Neuronal stem cell (in vitro differentiated cells): Measurements from ENCODE around the gene MPPED1.

ENCODE experiments used
- DNase-seq: peaks from one replicate; pipeline ENCODE4 v3.0.0-alpha.2; 2013; ENCODE audit warnings: low spot score
- H2AFZ ChIP-seq: one replicate; pipeline ENCODE4 v1.6.1; 2013; ENCODE audit warnings: mild to moderate bottlenecking, low read length, inconsistent platforms
- H2AK5ac ChIP-seq: 2 replicates; pipeline ENCODE4 v1.6.1; 2013; ENCODE audit warnings: low read depth, mild to moderate bottlenecking, inconsistent platforms, low read length, moderate library complexity, mixed read lengths
- H2BK120ac ChIP-seq: 2 replicates; pipeline ENCODE4 v1.6.1; 2013; ENCODE audit warnings: low read depth, mild to moderate bottlenecking, inconsistent platforms, low read length, moderate library complexity, mixed read lengths
- H2BK12ac ChIP-seq: one replicate; pipeline ENCODE4 v1.6.1; 2013; ENCODE audit warnings: low read length, inconsistent platforms
- H2BK15ac ChIP-seq: 2 replicates; pipeline ENCODE4 v1.6.1; 2013; ENCODE audit warnings: mild to moderate bottlenecking, low read length, inconsistent platforms, mixed read lengths
- H2BK5ac ChIP-seq: one replicate; pipeline ENCODE4 v1.6.1; 2013; ENCODE audit warnings: inconsistent platforms, mild to moderate bottlenecking, low read length, moderate library complexity
- H3K14ac ChIP-seq: one replicate; pipeline ENCODE4 v1.6.1; 2013; ENCODE audit warnings: low read length, inconsistent platforms
- H3K18ac ChIP-seq: 2 replicates; pipeline ENCODE4 v1.6.1; 2013; ENCODE audit warnings: low read length, inconsistent platforms
- H3K23ac ChIP-seq: 2 replicates; pipeline ENCODE4 v1.6.1; 2013; ENCODE audit warnings: low read depth, mild to moderate bottlenecking, mixed read lengths, low read length, inconsistent platforms; ENCODE audit not compliant: poor library complexity
- H3K27ac ChIP-seq: replicated peaks from 3 replicates; pipeline ENCODE4 v1.5.1; 2013; ENCODE audit warnings: low read length, inconsistent platforms
- H3K27me3 ChIP-seq, 3 experiments: 2 replicates each; pipeline ENCODE4 v1.6.1; 2013; ENCODE audit warnings: low read length in 3 of 3, mild to moderate bottlenecking in 2 of 3, inconsistent platforms in 1 of 3, low read depth in 1 of 3, mixed read lengths in 1 of 3, moderate library complexity in 1 of 3; ENCODE audit not compliant: control insufficient read depth in 3 of 3, insufficient read depth in 3 of 3
- H3K36me3 ChIP-seq, 2 donors: replicated peaks in 1 of 2; 2 replicates each; pipeline ENCODE4 v1.6.1; 2013; ENCODE audit warnings: low read length in 2 of 2; ENCODE audit not compliant: control insufficient read depth in 2 of 2, insufficient read depth in 2 of 2
- H3K4ac ChIP-seq: 2 replicates; pipeline ENCODE4 v1.6.1; 2013; ENCODE audit warnings: inconsistent platforms, mild to moderate bottlenecking, low read length, moderate library complexity
- H3K4me1 ChIP-seq, 2 donors: 1 replicate in 1 of 2; 2 replicates in 1 of 2; pipeline ENCODE4 v1.6.1; 2013; ENCODE audit warnings: low read length in 2 of 2, low read depth in 1 of 2; ENCODE audit not compliant: control insufficient read depth in 2 of 2, insufficient read depth in 1 of 2
- H3K4me2 ChIP-seq: one replicate; pipeline ENCODE4 v1.6.1; 2013; ENCODE audit warnings: mild to moderate bottlenecking, low read length, inconsistent platforms; ENCODE audit not compliant: insufficient read depth, poor library complexity, severe bottlenecking
- H3K4me3 ChIP-seq, 2 donors: 2 replicates each; pipeline ENCODE4 v1.5.1; 2013; ENCODE audit warnings: low read length in 2 of 2, mild to moderate bottlenecking in 2 of 2, inconsistent platforms in 1 of 2, moderate library complexity in 1 of 2
- H3K79me1 ChIP-seq: one replicate; pipeline ENCODE4 v1.6.1; 2013; ENCODE audit warnings: low read depth, mild to moderate bottlenecking, inconsistent platforms, low read length, moderate library complexity
- H3K9ac ChIP-seq: one replicate; pipeline ENCODE4 v1.6.1; 2013; ENCODE audit warnings: mild to moderate bottlenecking, low read depth, low read length, inconsistent platforms; ENCODE audit not compliant: poor library complexity
- H3K9me3 ChIP-seq, 2 donors: replicated peaks in 1 of 2; 2 replicates each; pipeline versions ENCODE3 to v1.6.1; 2013; ENCODE audit warnings: low read length in 2 of 2, mild to moderate bottlenecking in 2 of 2, inconsistent platforms in 1 of 2, low read depth in 1 of 2, mixed read lengths in 1 of 2, moderate library complexity in 1 of 2; ENCODE audit not compliant: control insufficient read depth in 2 of 2, insufficient read depth in 1 of 2
- H4K8ac ChIP-seq: one replicate; pipeline ENCODE4 v1.6.1; 2013; ENCODE audit warnings: low read depth, mild to moderate bottlenecking, inconsistent platforms, low read length, moderate library complexity
- H4K91ac ChIP-seq: one replicate; pipeline ENCODE4 v1.6.1; 2013; ENCODE audit warnings: low read length, low read depth, mild to moderate bottlenecking, inconsistent platforms; ENCODE audit not compliant: poor library complexity
- WGBS, 2 donors: extraction: QIAGEN DNeasy Blood & Tissue Kit; methylation state at CpG; one replicate each; pipeline ENCODE4 v1.1.7; 2013; ENCODE audit warnings: missing lambda C conversion rate in 2 of 2, mixed read lengths in 1 of 2; ENCODE audit not compliant: insufficient read length in 2 of 2, insufficient replicate concordance in 1 of 2; ENCODE audit errors: extremely low coverage in 2 of 2; 5-methylcytosine and 5-hydroxymethylcytosine counted together

MPPED1 gene

DNA sequence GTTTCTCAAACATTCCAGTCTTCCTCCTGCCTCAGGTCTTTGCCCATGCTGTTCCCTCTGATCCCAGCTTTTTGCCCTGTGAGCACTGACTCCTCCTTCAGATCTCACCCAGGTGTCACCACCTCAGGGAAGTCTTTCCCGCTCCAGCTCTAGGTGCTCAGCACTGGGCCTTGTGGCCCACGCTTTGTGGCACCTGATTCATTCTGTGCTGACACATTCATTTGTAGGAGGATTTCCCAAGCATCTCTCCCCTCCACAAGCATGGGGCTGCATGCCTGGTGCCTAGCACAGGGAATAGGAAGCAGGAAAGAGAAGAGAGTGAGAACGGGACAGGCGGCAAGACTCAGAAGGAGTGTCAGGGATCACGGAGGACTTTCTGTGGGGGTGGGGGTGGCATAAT is 17.6 kb downstream of the MPPED1 start:
- H3K23ac ChIP-seq: no peak overlapping the region
- no peak overlapping the region for H2BK5ac ChIP-seq
- no peak for DNase-seq
- no peak overlapping the region for H2BK120ac ChIP-seq
- no peak overlapping the region for H3K27ac ChIP-seq
- no peak overlapping the region for H2BK15ac ChIP-seq
- H3K27me3 ChIP-seq: peaks cover 0 to 20% (median 0%) of the 10 kb centered on the region in 3 experiments
- no peak overlapping the region for H4K8ac ChIP-seq
- no peak overlapping the region for H3K4me2 ChIP-seq
- no peak overlapping the region for H2BK12ac ChIP-seq
- H2AK5ac ChIP-seq: no peak overlapping the region
- H3K4me3 ChIP-seq: no peak overlapping the region
- peaks cover 2% of the 10 kb centered on the region for H3K79me1 ChIP-seq
- no peak overlapping the region for H3K4ac ChIP-seq
- no peak overlapping the region for H4K91ac ChIP-seq
- H3K36me3 ChIP-seq: peaks cover 0 to 4% of the 10 kb centered on the region in 2 donors
- no peak overlapping the region for H3K9ac ChIP-seq
- H3K4me1 ChIP-seq: peaks cover 0 to 32% of the 10 kb centered on the region in 2 donors
- no peak overlapping the region for H2AFZ ChIP-seq
- H3K9me3 ChIP-seq: peaks cover 0 to 2% of the 10 kb centered on the region in 2 donors
- no CpG with 5 or more reads among the region's 5 CpGs for WGBS, 2 donors
- no peak overlapping the region for H3K18ac ChIP-seq
- no peak overlapping the region for H3K14ac ChIP-seq

- H3K4me2 ChIP-seq: no peak overlapping the region
- H2BK120ac ChIP-seq: no peak overlapping the region
- 100% methylated on average over 1 of the region's 8 CpGs; no CpG with 5 or more reads in 1 of the 2 donors for WGBS, 2 donors
- H3K14ac ChIP-seq: no peak overlapping the region
- no peak overlapping the region for H3K9ac ChIP-seq
- H3K18ac ChIP-seq: no peak overlapping the region
- no peak for DNase-seq
- H3K23ac ChIP-seq: no peak overlapping the region
- H2AK5ac ChIP-seq: no peak overlapping the region
- H3K9me3 ChIP-seq: peaks cover 0 to 2% of the 10 kb centered on the region in 2 donors
- peaks cover 0 to 15% of the 10 kb centered on the region in 2 donors for H3K4me1 ChIP-seq
- H2BK12ac ChIP-seq: no peak overlapping the region
- H2AFZ ChIP-seq: no peak overlapping the region
- H3K4me3 ChIP-seq: no peak overlapping the region
- H3K27me3 ChIP-seq: peaks cover 0 to 24% (median 0%) of the 10 kb centered on the region in 3 experiments
- H2BK15ac ChIP-seq: no peak overlapping the region
- H3K79me1 ChIP-seq: peaks cover 2% of the 10 kb centered on the region
- no peak overlapping the region for H4K8ac ChIP-seq
- H3K27ac ChIP-seq: no peak overlapping the region
- H4K91ac ChIP-seq: no peak overlapping the region
- peaks cover 0 to 11% of the 10 kb centered on the region in 2 donors for H3K36me3 ChIP-seq
- no peak overlapping the region for H3K4ac ChIP-seq
- no peak overlapping the region for H2BK5ac ChIP-seq
These were observed 20.2 kb downstream of the MPPED1 start for GRCh38 chr22:43431808-43432554.

DNA sequence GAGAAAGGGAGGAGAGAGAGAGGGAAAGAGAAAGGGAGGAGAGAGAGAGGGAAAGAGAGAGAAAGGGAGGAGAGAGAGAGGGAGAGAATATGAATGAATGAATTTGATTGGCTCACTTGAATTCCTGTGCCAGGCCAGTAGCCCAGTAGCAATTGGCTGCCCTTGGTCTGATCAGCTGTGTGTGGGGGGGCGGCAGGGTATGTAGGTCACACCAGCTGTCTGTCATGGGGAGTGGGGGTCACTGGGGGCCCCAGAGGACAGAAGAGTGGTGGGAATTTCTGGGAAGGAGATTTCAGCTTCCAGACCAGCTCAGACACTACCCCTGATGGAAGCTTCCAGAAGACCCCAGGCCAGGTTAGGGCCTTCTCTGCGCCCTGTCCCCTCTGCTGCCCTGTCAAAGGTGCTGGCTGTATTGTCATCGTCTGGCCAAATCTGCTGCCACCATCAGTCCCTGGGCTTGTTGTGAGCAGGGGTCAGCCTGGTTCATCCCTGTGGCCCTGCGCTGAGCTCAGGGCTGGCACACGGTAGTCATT is 21.1 kb downstream of the MPPED1 start:
- peaks cover 0 to 28% (median 0%) of the 10 kb centered on the region in 3 experiments for H3K27me3 ChIP-seq
- no CpG with 5 or more reads among the region's 5 CpGs for WGBS, 2 donors
- peaks cover 0 to 12% of the 10 kb centered on the region in 2 donors for H3K36me3 ChIP-seq
- no peak overlapping the region for H2BK5ac ChIP-seq
- no peak overlapping the region for H4K91ac ChIP-seq
- H3K4me2 ChIP-seq: no peak overlapping the region
- H3K4ac ChIP-seq: no peak overlapping the region
- no peak overlapping the region for H3K9ac ChIP-seq
- no peak overlapping the region for H3K27ac ChIP-seq
- no peak overlapping the region for H3K4me3 ChIP-seq
- H3K4me1 ChIP-seq: peaks cover 0 to 7% of the 10 kb centered on the region in 2 donors
- H2AK5ac ChIP-seq: no peak overlapping the region
- no peak overlapping the region for H3K18ac ChIP-seq
- H2BK15ac ChIP-seq: no peak overlapping the region
- H3K23ac ChIP-seq: no peak overlapping the region
- DNase-seq: no peak
- no peak overlapping the region for H2BK12ac ChIP-seq
- peaks cover 0 to 2% of the 10 kb centered on the region in 2 donors for H3K9me3 ChIP-seq
- peaks cover 2% of the 10 kb centered on the region for H3K79me1 ChIP-seq
- H3K14ac ChIP-seq: no peak overlapping the region
- no peak overlapping the region for H2AFZ ChIP-seq
- no peak overlapping the region for H2BK120ac ChIP-seq
- no peak overlapping the region for H4K8ac ChIP-seq

- no CpG with 5 or more reads among the region's 35 CpGs for WGBS, 2 donors
- no peak overlapping the region for H3K14ac ChIP-seq
- H3K9me3 ChIP-seq: peaks cover 0 to 2% of the 10 kb centered on the region in 2 donors
- H3K4me2 ChIP-seq: no peak overlapping the region
- no peak overlapping the region for H2AK5ac ChIP-seq
- no peak overlapping the region for H2BK12ac ChIP-seq
- H4K91ac ChIP-seq: no peak overlapping the region
- H3K27me3 ChIP-seq: peaks cover 0 to 34% (median 0%) of the 10 kb centered on the region in 3 experiments
- H2BK15ac ChIP-seq: no peak overlapping the region
- H3K36me3 ChIP-seq: peaks cover 0 to 12% of the 10 kb centered on the region in 2 donors
- H3K79me1 ChIP-seq: peaks cover 2% of the 10 kb centered on the region
- H2AFZ ChIP-seq: no peak overlapping the region
- H3K18ac ChIP-seq: no peak overlapping the region
- no peak overlapping the region for H3K9ac ChIP-seq
- peaks cover 0 to 6% of the 10 kb centered on the region in 2 donors for H3K4me1 ChIP-seq
- H3K27ac ChIP-seq: no peak overlapping the region
- DNase-seq: no peak
- no peak overlapping the region for H3K4me3 ChIP-seq
- H3K4ac ChIP-seq: no peak overlapping the region
- no peak overlapping the region for H2BK120ac ChIP-seq
- H3K23ac ChIP-seq: no peak overlapping the region
- H2BK5ac ChIP-seq: no peak overlapping the region
- no peak overlapping the region for H4K8ac ChIP-seq
These were observed 21.8 kb downstream of the MPPED1 start for GRCh38 chr22:43433451-43434274.
